Keratinocyte (primary cell): ENCODE measurements around the gene ITGA2. TPM values are rescaled to one million over a fixed set of nuclear protein-coding genes. Genes with fewer than 3 reads are reported as not detected.
A peak's percentile ranks its signal among the peaks of the same experiment; 100 is the strongest.
"Not testable (repeated sequence)": the region's sequence is repeated elsewhere in the genome, so short reads cannot be mapped to it uniquely, and the experiment has no call there.

Experiments used
- DNase-seq: peaks from one replicate; pipeline ENCODE4 v3.0.0-alpha.2; 2011; ENCODE audit warnings: low read depth, missing footprints, low spot score
- FAIRE-seq: peaks from 2 replicates; lab custom pipeline; 2011; peaks lifted over from hg19 to GRCh38; lab: Jason Lieb, UNC
- H2AFZ ChIP-seq: 2 replicates; pipeline ENCODE4 v1.6.0; 2012; ENCODE audit warnings: low read length, control low read depth, inconsistent platforms; ENCODE audit not compliant: control insufficient read depth
- H3K27ac ChIP-seq: 2 replicates; pipeline ENCODE4 v1.5.1; 2011; ENCODE audit warnings: low read length; ENCODE audit not compliant: control insufficient read depth, insufficient read depth
- H3K27me3 ChIP-seq: 3 replicates; pipeline ENCODE4 v1.6.0; 2011; ENCODE audit warnings: low read length; ENCODE audit not compliant: control insufficient read depth, insufficient read depth; ENCODE audit errors: extremely low read depth
- H3K36me3 ChIP-seq, 2 experiments: 2 replicates in 1 of 2; 3 replicates in 1 of 2; pipeline ENCODE4 v1.5.1; 2011; ENCODE audit warnings: low read length in 2 of 2, mild to moderate bottlenecking in 1 of 2; ENCODE audit not compliant: control insufficient read depth in 2 of 2, insufficient read depth in 2 of 2; ENCODE audit errors: extremely low read depth in 1 of 2
- H3K4me1 ChIP-seq: 3 replicates; pipeline ENCODE4 v1.5.1; 2011; ENCODE audit warnings: low read length; ENCODE audit not compliant: control insufficient read depth, insufficient read depth; ENCODE audit errors: extremely low read depth
- H3K4me2 ChIP-seq: 3 replicates; pipeline ENCODE4 v1.6.0; 2011; ENCODE audit warnings: low read depth, low read length; ENCODE audit not compliant: control insufficient read depth, insufficient read depth; ENCODE audit errors: extremely low read depth
- H3K4me3 ChIP-seq, 3 experiments: fragments of 200-600 bp in 1 of 3; sonication (generic) in 1 of 3; 2 replicates in 2 of 3; 3 replicates in 1 of 3; pipeline ENCODE4 v1.5.1; 2011 to 2016; ENCODE audit warnings: low read length in 3 of 3, mild to moderate bottlenecking in 3 of 3, control low read depth in 2 of 3, inconsistent platforms in 1 of 3, low read depth in 1 of 3, mixed read lengths in 1 of 3, mixed run types in 1 of 3, moderate library complexity in 1 of 3; ENCODE audit not compliant: control insufficient read depth in 2 of 3, insufficient read depth in 2 of 3; ENCODE audit errors: extremely low read depth in 1 of 3
- H3K79me2 ChIP-seq: 2 replicates; pipeline ENCODE4 v1.6.0; 2012; ENCODE audit warnings: low read length; ENCODE audit not compliant: control insufficient read depth, insufficient read depth
- H3K9ac ChIP-seq: 3 replicates; pipeline ENCODE4 v1.6.0; 2011; ENCODE audit warnings: low read length; ENCODE audit not compliant: control insufficient read depth, insufficient read depth; ENCODE audit errors: extremely low read depth
- H3K9me1 ChIP-seq: 3 replicates; pipeline ENCODE4 v1.6.0; 2011; ENCODE audit warnings: low read length; ENCODE audit not compliant: control insufficient read depth, insufficient read depth; ENCODE audit errors: extremely low read depth
- H3K9me3 ChIP-seq: 2 replicates; pipeline ENCODE4 v1.5.1; 2012; ENCODE audit warnings: low read depth, low read length; ENCODE audit not compliant: control insufficient read depth
- H4K20me1 ChIP-seq: 3 replicates; pipeline ENCODE4 v1.6.0; 2011; ENCODE audit warnings: low read length; ENCODE audit not compliant: control insufficient read depth, insufficient read depth; ENCODE audit errors: extremely low read depth
- EZH2 ChIP-seq: IDR thresholded peaks from one replicate; pipeline ENCODE4 v1.6.1; 2012; ENCODE audit warnings: inconsistent platforms, mild to moderate bottlenecking, low read length, moderate library complexity
- dilution Hi-C: fragments of 300-500 bp; cut with MboI; formaldehyde crosslinking; loops from one replicate; pipeline ENCODE4 v1.7.0; 2020; ENCODE audit warnings: low sequenced_read_pairs; ENCODE audit not compliant: extremely low pct_ligation_motif_present
- polyA plus RNA-seq, 5 experiments: library from polyadenylated mRNA; depleted of rRNA in 3 of 5; stranded (reverse) in 3 of 5; stranded (forward) in 1 of 5; unstranded in 1 of 5; fragments of >200 nt; gene quantifications; 1 replicate in 1 of 5; 2 replicates in 3 of 5; 3 replicates in 1 of 5; pipeline versions ENCODE4 v1.2.1 to v1.2.3, GENCODE V29; 2011 to 2012; ENCODE audit warnings: missing spikeins in 2 of 5, low read depth in 1 of 5, low replicate concordance in 1 of 5
- TF ChIP-seq, protein P1 (sequence below), 3 experiments: IDR thresholded peaks in 1 of 3; conservative IDR thresholded peaks in 1 of 3; optimal IDR thresholded peaks in 1 of 3; 2 replicates in 2 of 3; 3 replicates in 1 of 3; pipeline versions ENCODE3 to v1.5.1; 2011; ENCODE audit warnings: low read length in 3 of 3, mild to moderate bottlenecking in 3 of 3, moderate library complexity in 2 of 3, control low read depth in 1 of 3, inconsistent platforms in 1 of 3; ENCODE audit not compliant: insufficient read depth in 2 of 3; ENCODE audit errors: extremely low read depth in 1 of 3

Gene ITGA2
- polyA plus RNA-seq, 1 donor (not counting 4 experiments of a cell fraction or from before 2014, with no cell fraction given), result 112 TPM

DNA sequence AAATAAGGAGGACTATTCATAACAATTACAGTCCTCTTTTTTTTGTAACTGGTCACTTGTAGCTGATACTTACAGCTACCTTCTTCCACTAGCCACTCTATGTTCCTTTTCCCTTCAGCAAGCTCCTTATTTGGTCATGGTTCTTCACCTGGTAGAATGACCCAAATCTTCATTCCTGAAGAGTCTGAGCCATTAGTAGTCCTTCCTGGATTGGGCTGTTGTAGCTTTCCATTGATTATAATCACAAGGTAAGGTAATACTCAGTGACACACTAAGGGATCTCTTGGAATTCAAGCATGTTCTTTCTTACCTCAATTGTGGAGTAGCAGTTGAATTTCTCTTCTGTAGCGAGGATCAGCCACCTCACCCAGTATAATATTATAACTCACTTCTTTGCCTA lies 25.5 kb upstream of the ITGA2 start:
- no peaks in the 10 kb centered on the region for H3K36me3 ChIP-seq
- no peak for TF ChIP-seq EZH2
- TF ChIP-seq, protein P1, sequence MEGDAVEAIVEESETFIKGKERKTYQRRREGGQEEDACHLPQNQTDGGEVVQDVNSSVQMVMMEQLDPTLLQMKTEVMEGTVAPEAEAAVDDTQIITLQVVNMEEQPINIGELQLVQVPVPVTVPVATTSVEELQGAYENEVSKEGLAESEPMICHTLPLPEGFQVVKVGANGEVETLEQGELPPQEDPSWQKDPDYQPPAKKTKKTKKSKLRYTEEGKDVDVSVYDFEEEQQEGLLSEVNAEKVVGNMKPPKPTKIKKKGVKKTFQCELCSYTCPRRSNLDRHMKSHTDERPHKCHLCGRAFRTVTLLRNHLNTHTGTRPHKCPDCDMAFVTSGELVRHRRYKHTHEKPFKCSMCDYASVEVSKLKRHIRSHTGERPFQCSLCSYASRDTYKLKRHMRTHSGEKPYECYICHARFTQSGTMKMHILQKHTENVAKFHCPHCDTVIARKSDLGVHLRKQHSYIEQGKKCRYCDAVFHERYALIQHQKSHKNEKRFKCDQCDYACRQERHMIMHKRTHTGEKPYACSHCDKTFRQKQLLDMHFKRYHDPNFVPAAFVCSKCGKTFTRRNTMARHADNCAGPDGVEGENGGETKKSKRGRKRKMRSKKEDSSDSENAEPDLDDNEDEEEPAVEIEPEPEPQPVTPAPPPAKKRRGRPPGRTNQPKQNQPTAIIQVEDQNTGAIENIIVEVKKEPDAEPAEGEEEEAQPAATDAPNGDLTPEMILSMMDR (optimal IDR thresholded peaks at IDR 0.05 in 1 of 3, IDR thresholded peaks at IDR 0.05 in 1 of 3, conservative IDR thresholded peaks at IDR 0.05 in 1 of 3; ENCODE audit: extremely low read depth in 1 of 3, insufficient read depth in 2 of 3, low read length in 3 of 3), result no peak
- H4K20me1 ChIP-seq, result no peaks in the 10 kb centered on the region
- H3K9me3 ChIP-seq, result no peaks in the 10 kb centered on the region
- H3K27ac ChIP-seq, result no peak overlapping the region
- dilution Hi-C loops, result no loop called here
- H3K9me1 ChIP-seq, result no peaks in the 10 kb centered on the region
- H2AFZ ChIP-seq, result peak overlapping the region; percentile 20
- no peak overlapping the region for H3K9ac ChIP-seq
- no peaks in the 10 kb centered on the region for H3K27me3 ChIP-seq
- H3K4me3 ChIP-seq, result no peak overlapping the region
- peaks cover 23% of the 10 kb centered on the region for H3K4me1 ChIP-seq
- H3K4me2 ChIP-seq, result peak overlapping the region; percentile 4
- no peaks in the 10 kb centered on the region for H3K79me2 ChIP-seq
- DNase-seq (no peak), FAIRE-seq (peak; percentile 73)

DNA sequence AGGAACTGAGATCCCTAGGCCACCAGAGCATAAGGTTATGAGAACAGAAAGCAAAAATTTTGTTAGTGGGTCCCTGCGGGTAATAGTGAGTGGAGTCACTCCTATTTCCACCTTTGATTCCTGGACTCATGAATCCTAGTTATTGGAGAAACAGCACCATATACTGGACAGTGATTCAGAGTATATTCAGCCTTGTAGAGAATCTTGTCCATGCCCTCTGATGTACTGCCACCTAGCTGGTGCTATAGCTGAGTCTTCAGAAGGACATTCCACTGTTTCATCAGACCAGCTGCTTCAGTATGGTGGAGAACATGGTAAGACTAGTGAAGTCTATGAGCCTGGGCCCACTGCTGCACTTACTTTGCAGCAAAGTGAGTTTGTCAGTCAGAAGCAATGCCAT lies 25.0 kb upstream of the ITGA2 start:
- FAIRE-seq (peak; percentile 86), DNase-seq (no peak)
- H3K9me1 ChIP-seq, result no peaks in the 10 kb centered on the region
- no peaks in the 10 kb centered on the region for H3K9me3 ChIP-seq
- peak overlapping the region; percentile 4 for H3K4me2 ChIP-seq
- H3K4me3 ChIP-seq, result no peak overlapping the region
- no peaks in the 10 kb centered on the region for H3K79me2 ChIP-seq
- H4K20me1 ChIP-seq, result no peaks in the 10 kb centered on the region
- H3K27me3 ChIP-seq, result no peaks in the 10 kb centered on the region
- no peak overlapping the region for H2AFZ ChIP-seq
- H3K9ac ChIP-seq, result no peak overlapping the region
- no peak overlapping the region for H3K27ac ChIP-seq
- peaks cover 23% of the 10 kb centered on the region for H3K4me1 ChIP-seq
- dilution Hi-C loops, result no loop called here
- TF ChIP-seq EZH2, result no peak
- TF ChIP-seq, protein P1 (optimal IDR thresholded peaks at IDR 0.05 in 1 of 3, IDR thresholded peaks at IDR 0.05 in 1 of 3, conservative IDR thresholded peaks at IDR 0.05 in 1 of 3; ENCODE audit: extremely low read depth in 1 of 3, insufficient read depth in 2 of 3, low read length in 3 of 3), result peak; percentile 34 to 66 (median 39)
- no peaks in the 10 kb centered on the region for H3K36me3 ChIP-seq

DNA sequence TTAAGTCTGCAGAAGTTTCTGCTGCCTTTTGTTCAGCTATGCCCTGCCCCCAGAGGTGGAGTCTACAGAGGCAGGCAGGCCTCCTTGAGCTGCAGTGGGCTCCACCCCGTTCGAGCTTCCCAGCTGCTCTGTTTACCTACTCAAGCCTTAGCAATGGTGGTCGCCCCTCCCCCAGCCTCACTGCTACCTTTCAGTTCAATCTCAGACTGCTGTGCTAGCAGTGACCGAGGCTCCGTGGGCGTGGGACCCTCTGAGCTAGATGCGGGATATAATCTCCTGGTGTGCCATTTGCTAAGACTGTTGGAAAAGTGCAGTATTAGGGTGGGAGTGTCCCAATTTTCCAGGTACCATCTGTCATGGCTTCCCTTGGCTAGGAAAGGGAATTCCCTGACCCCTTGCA lies 13.0 kb upstream of the ITGA2 start:
- H4K20me1 ChIP-seq, H3K9me1 ChIP-seq, dilution Hi-C loops, H3K9ac ChIP-seq, H3K9me3 ChIP-seq, H3K4me2 ChIP-seq, H3K27ac ChIP-seq, DNase-seq, H3K27me3 ChIP-seq, H3K79me2 ChIP-seq, FAIRE-seq, H2AFZ ChIP-seq, H3K4me1 ChIP-seq, H3K4me3 ChIP-seq, H3K36me3 ChIP-seq: not testable (repeated sequence)
